ENCODE results near the gene IFNAR2.

IFNAR2 gene

GRCh38 chr21:33270986-33271385, 41.2 kb downstream of the IFNAR2 start:
- TF ChIP-seq CTCF (IDR thresholded peaks at IDR 0.05; ENCODE audit: low read depth, low read length): no peak
- no peak for DNase-seq
- no peaks in the 10 kb centered on the region for H3K27me3 ChIP-seq
- H3K4me1 ChIP-seq: no peaks in the 10 kb centered on the region; the same call in 1 of the 2 replicates
- no peak overlapping the region for H3K4me3 ChIP-seq (ENCODE audit: low read depth, low read length)
- no peaks in the 10 kb centered on the region for H3K9me3 ChIP-seq
- no peaks in the 10 kb centered on the region for H3K36me3 ChIP-seq

GRCh38 chr21:33273044-33273443, 43.3 kb downstream of the IFNAR2 start:
- DNase-seq: no peak
- no peaks in the 10 kb centered on the region; the same call in 1 of the 2 replicates for H3K4me1 ChIP-seq
- H3K9me3 ChIP-seq: no peaks in the 10 kb centered on the region
- H3K4me3 ChIP-seq (ENCODE audit: low read depth, low read length): no peak overlapping the region
- TF ChIP-seq CTCF (IDR thresholded peaks at IDR 0.05; ENCODE audit: low read depth, low read length): no peak
- no peaks in the 10 kb centered on the region for H3K27me3 ChIP-seq
- no peaks in the 10 kb centered on the region for H3K36me3 ChIP-seq

- Histone ChIP-seq H3K4me3 (ENCODE audit: low read depth, low read length) (no peak overlapping the region), H3K9me3 (no peaks in the 10 kb centered on the region; the same call in 1 of the 2 replicates), H3K27me3 (no peaks in the 10 kb centered on the region), H3K4me1 (no peaks in the 10 kb centered on the region), H3K36me3 (peaks cover 3% of the 10 kb centered on the region; the same call in 1 of the 2 replicates)
- no peak for DNase-seq
- TF ChIP-seq CTCF (IDR thresholded peaks at IDR 0.05; ENCODE audit: low read depth, low read length): no peak
These were observed 49.0 kb downstream of the IFNAR2 start for GRCh38 chr21:33278721-33279120.

- Histone ChIP-seq H3K9me3 (no peaks in the 10 kb centered on the region; the same call in 1 of the 2 replicates), H3K27me3 (no peaks in the 10 kb centered on the region), H3K4me3 (ENCODE audit: low read depth, low read length) (no peak overlapping the region), H3K4me1 (no peaks in the 10 kb centered on the region), H3K36me3 (peaks cover 3% of the 10 kb centered on the region; the same call in 1 of the 2 replicates)
- no peak for TF ChIP-seq CTCF (IDR thresholded peaks at IDR 0.05; ENCODE audit: low read depth, low read length)
- no peak for DNase-seq
These were observed 49.6 kb downstream of the IFNAR2 start for GRCh38 chr21:33279330-33279820.

All from BE2C (cell line).